ENCODE data around the gene MAP1S.

MAP1S gene

GRCh38 chr19:17688853-17689595, 30.3 kb upstream of the MAP1S start:
- DNase-seq (ENCODE audit: low read depth), result no peak

GRCh38 chr19:17692566-17692965, 26.7 kb upstream of the MAP1S start:
- DNase-seq (ENCODE audit: low read depth), result no peak

- DNase-seq (ENCODE audit: low read depth), result no peak
Measured at GRCh38 chr19:17695198-17695597, 24.1 kb upstream of the MAP1S start.

GRCh38 chr19:17703824-17704463, 15.3 kb upstream of the MAP1S start:
- no peak for DNase-seq (ENCODE audit: low read depth)

GRCh38 chr19:17706750-17707181, 12.5 kb upstream of the MAP1S start:
- no peak for DNase-seq (ENCODE audit: low read depth)

- no peak for DNase-seq (ENCODE audit: low read depth)
Measured at GRCh38 chr19:17711851-17712250, 7.4 kb upstream of the MAP1S start.

GRCh38 chr19:17716309-17716929, 2.9 kb upstream of the MAP1S start:
- DNase-seq (ENCODE audit: low read depth), result no peak

- DNase-seq (ENCODE audit: low read depth), result no peak
Measured at GRCh38 chr19:17718550-17718946, 732 bp upstream of the MAP1S start.

GRCh38 chr19:17719730-17720400, 585 bp downstream of the MAP1S start:
- DNase-seq (ENCODE audit: low read depth), result no peak

- DNase-seq (ENCODE audit: low read depth), result no peak
Measured at GRCh38 chr19:17720440-17720839, 1.2 kb downstream of the MAP1S start.

- DNase-seq (ENCODE audit: low read depth), result no peak
Measured at GRCh38 chr19:17721111-17721628, 1.9 kb downstream of the MAP1S start.

GRCh38 chr19:17721821-17722220, 2.5 kb downstream of the MAP1S start:
- no peak for DNase-seq (ENCODE audit: low read depth)

- no peak for DNase-seq (ENCODE audit: low read depth)
Measured at GRCh38 chr19:17722655-17723240, 3.5 kb downstream of the MAP1S start.

- no peak for DNase-seq (ENCODE audit: low read depth)
Measured at GRCh38 chr19:17724655-17725054, 5.4 kb downstream of the MAP1S start.

- no peak for DNase-seq (ENCODE audit: low read depth)
Measured at GRCh38 chr19:17725422-17726078, 6.3 kb downstream of the MAP1S start.

GRCh38 chr19:17726136-17726741, 7.0 kb downstream of the MAP1S start:
- DNase-seq (ENCODE audit: low read depth), result no peak

GRCh38 chr19:17726964-17727773, 7.9 kb downstream of the MAP1S start:
- DNase-seq (ENCODE audit: low read depth), result no peak

- DNase-seq (ENCODE audit: low read depth), result no peak
Measured at GRCh38 chr19:17727843-17728242, 8.6 kb downstream of the MAP1S start.

GRCh38 chr19:17733127-17733526, 13.8 kb downstream of the MAP1S start:
- DNase-seq (ENCODE audit: low read depth), result no peak

GRCh38 chr19:17734146-17734545, 14.9 kb downstream of the MAP1S start:
- DNase-seq (ENCODE audit: low read depth), result no peak

All from GM04503 (cell line).